ENCODE data around the gene PACRGL.
"Not testable (repeated sequence)": the region's sequence is repeated elsewhere in the genome, so short reads cannot be mapped to it uniquely, and the experiment has no call there.

DNA sequence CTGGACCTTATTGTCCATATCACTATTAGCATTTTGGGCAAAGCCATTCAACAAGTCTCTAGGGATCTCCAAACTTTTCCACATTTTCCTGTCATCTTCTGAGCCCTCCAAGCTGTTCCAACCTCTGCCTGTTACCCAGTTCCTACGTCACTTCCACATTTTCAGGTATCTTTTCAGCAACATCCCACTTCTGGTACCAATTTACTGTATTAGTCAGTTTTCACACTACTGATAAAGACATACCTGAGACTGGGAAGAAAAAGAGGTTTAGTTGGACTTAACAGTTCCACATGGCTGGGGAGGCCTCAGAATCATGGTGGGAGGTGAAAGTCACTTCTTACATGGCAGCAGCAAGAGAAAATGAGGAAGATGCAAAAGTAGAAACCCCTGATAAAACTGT, 82.9 kb downstream of the PACRGL start:
- not testable (repeated sequence) for TF ChIP-seq ZNF274 (IDR thresholded peaks at IDR 0.05; ENCODE audit: low read depth, low read length); YY1 (IDR thresholded peaks at IDR 0.05; ENCODE audit: insufficient read depth, insufficient read length); SUZ12 (IDR thresholded peaks at IDR 0.05; ENCODE audit: extremely low read depth, insufficient read depth, insufficient read length)

Measured in NT2/D1 (cell line).